Measurements from ENCODE around the gene EPOP.

Gene EPOP

GRCh38 chr17:38669520-38669919 is 5.2 kb downstream of the EPOP start:
- peaks cover 37% of the 10 kb centered on the region for H3K27me3 ChIP-seq (replicated peaks; ENCODE audit: control insufficient read depth, insufficient read depth, low read length)
- H3K4me1 ChIP-seq (ENCODE audit: control insufficient read depth, insufficient read depth, low read length) = no peaks in the 10 kb centered on the region
- H3K36me3 ChIP-seq (ENCODE audit: control insufficient read depth, insufficient read depth, low read length, severe bottlenecking) = no peaks in the 10 kb centered on the region
- no peak for DNase-seq (ENCODE audit: low read depth)
- no peak overlapping the region for H3K4me3 ChIP-seq (ENCODE audit: low read length)
- H3K9me3 ChIP-seq (ENCODE audit: control insufficient read depth, low read length) = no peaks in the 10 kb centered on the region
- no peak overlapping the region for H3K9ac ChIP-seq (ENCODE audit: low read length)

GRCh38 chr17:38667787-38668122 is 7.0 kb downstream of the EPOP start:
- H3K4me3 ChIP-seq (ENCODE audit: low read length) = no peak overlapping the region
- H3K27me3 ChIP-seq (replicated peaks; ENCODE audit: control insufficient read depth, insufficient read depth, low read length) = peaks cover 37% of the 10 kb centered on the region
- no peaks in the 10 kb centered on the region for H3K9me3 ChIP-seq (ENCODE audit: control insufficient read depth, low read length)
- no peaks in the 10 kb centered on the region for H3K4me1 ChIP-seq (ENCODE audit: control insufficient read depth, insufficient read depth, low read length)
- H3K9ac ChIP-seq (ENCODE audit: low read length) = no peak overlapping the region
- no peak for DNase-seq (ENCODE audit: low read depth)
- H3K36me3 ChIP-seq (ENCODE audit: control insufficient read depth, insufficient read depth, low read length, severe bottlenecking) = no peaks in the 10 kb centered on the region

GRCh38 chr17:38667099-38667786 is 7.5 kb downstream of the EPOP start:
- Histone ChIP-seq H3K9me3 (ENCODE audit: control insufficient read depth, low read length) (no peaks in the 10 kb centered on the region), H3K4me3 (ENCODE audit: low read length) (no peak overlapping the region), H3K9ac (ENCODE audit: low read length) (no peak overlapping the region), H3K4me1 (ENCODE audit: control insufficient read depth, insufficient read depth, low read length) (no peaks in the 10 kb centered on the region), H3K27me3 (replicated peaks; ENCODE audit: control insufficient read depth, insufficient read depth, low read length) (peaks cover 33% of the 10 kb centered on the region), H3K36me3 (ENCODE audit: control insufficient read depth, insufficient read depth, low read length, severe bottlenecking) (no peaks in the 10 kb centered on the region)
- peak; percentile 89 for DNase-seq (ENCODE audit: low read depth)

- no peak overlapping the region for H3K4me3 ChIP-seq (ENCODE audit: low read length)
- no peaks in the 10 kb centered on the region for H3K9me3 ChIP-seq (ENCODE audit: control insufficient read depth, low read length)
- peaks cover 18% of the 10 kb centered on the region for H3K27me3 ChIP-seq (replicated peaks; ENCODE audit: control insufficient read depth, insufficient read depth, low read length)
- no peaks in the 10 kb centered on the region for H3K36me3 ChIP-seq (ENCODE audit: control insufficient read depth, insufficient read depth, low read length, severe bottlenecking)
- no peak overlapping the region for H3K9ac ChIP-seq (ENCODE audit: low read length)
- no peak for DNase-seq (ENCODE audit: low read depth)
- H3K4me1 ChIP-seq (ENCODE audit: control insufficient read depth, insufficient read depth, low read length) = no peaks in the 10 kb centered on the region
These were observed 10.7 kb downstream of the EPOP start for GRCh38 chr17:38663964-38664644.

- Histone ChIP-seq H3K4me3 (ENCODE audit: low read length) (no peak overlapping the region), H3K36me3 (ENCODE audit: control insufficient read depth, insufficient read depth, low read length, severe bottlenecking) (no peaks in the 10 kb centered on the region), H3K9me3 (ENCODE audit: control insufficient read depth, low read length) (no peaks in the 10 kb centered on the region), H3K4me1 (ENCODE audit: control insufficient read depth, insufficient read depth, low read length) (no peaks in the 10 kb centered on the region), H3K27me3 (replicated peaks; ENCODE audit: control insufficient read depth, insufficient read depth, low read length) (peaks cover 18% of the 10 kb centered on the region), H3K9ac (ENCODE audit: low read length) (no peak overlapping the region)
- peak; percentile 73 for DNase-seq (ENCODE audit: low read depth)
These were observed 11.5 kb downstream of the EPOP start for GRCh38 chr17:38663125-38663751.

- H3K4me3 ChIP-seq (ENCODE audit: low read length) = no peak overlapping the region
- H3K9ac ChIP-seq (ENCODE audit: low read length) = no peak overlapping the region
- H3K27me3 ChIP-seq (replicated peaks; ENCODE audit: control insufficient read depth, insufficient read depth, low read length) = peaks cover 29% of the 10 kb centered on the region
- H3K36me3 ChIP-seq (ENCODE audit: control insufficient read depth, insufficient read depth, low read length, severe bottlenecking) = no peaks in the 10 kb centered on the region
- H3K9me3 ChIP-seq (ENCODE audit: control insufficient read depth, low read length) = no peaks in the 10 kb centered on the region
- no peaks in the 10 kb centered on the region for H3K4me1 ChIP-seq (ENCODE audit: control insufficient read depth, insufficient read depth, low read length)
- no peak for DNase-seq (ENCODE audit: low read depth)
These were observed 14.4 kb downstream of the EPOP start for GRCh38 chr17:38660097-38661025.

- no peak overlapping the region for H3K4me3 ChIP-seq (ENCODE audit: low read length)
- no peak for DNase-seq (ENCODE audit: low read depth)
- no peaks in the 10 kb centered on the region for H3K36me3 ChIP-seq (ENCODE audit: control insufficient read depth, insufficient read depth, low read length, severe bottlenecking)
- H3K9ac ChIP-seq (ENCODE audit: low read length) = no peak overlapping the region
- no peaks in the 10 kb centered on the region for H3K4me1 ChIP-seq (ENCODE audit: control insufficient read depth, insufficient read depth, low read length)
- no peaks in the 10 kb centered on the region for H3K9me3 ChIP-seq (ENCODE audit: control insufficient read depth, low read length)
- peaks cover 37% of the 10 kb centered on the region for H3K27me3 ChIP-seq (replicated peaks; ENCODE audit: control insufficient read depth, insufficient read depth, low read length)
These were observed 15.3 kb downstream of the EPOP start for GRCh38 chr17:38659415-38659814.

- Histone ChIP-seq H3K9ac (ENCODE audit: low read length) (no peak overlapping the region), H3K36me3 (ENCODE audit: control insufficient read depth, insufficient read depth, low read length, severe bottlenecking) (no peaks in the 10 kb centered on the region), H3K4me1 (ENCODE audit: control insufficient read depth, insufficient read depth, low read length) (no peaks in the 10 kb centered on the region), H3K9me3 (ENCODE audit: control insufficient read depth, low read length) (no peaks in the 10 kb centered on the region), H3K4me3 (ENCODE audit: low read length) (no peak overlapping the region), H3K27me3 (replicated peaks; ENCODE audit: control insufficient read depth, insufficient read depth, low read length) (peaks cover 43% of the 10 kb centered on the region)
- DNase-seq (ENCODE audit: low read depth) = no peak
These were observed 15.9 kb downstream of the EPOP start for GRCh38 chr17:38658741-38659345.

- no peak for DNase-seq (ENCODE audit: low read depth)
- H3K9me3 ChIP-seq (ENCODE audit: control insufficient read depth, low read length) = no peaks in the 10 kb centered on the region
- H3K4me3 ChIP-seq (ENCODE audit: low read length) = no peak overlapping the region
- peaks cover 51% of the 10 kb centered on the region for H3K27me3 ChIP-seq (replicated peaks; ENCODE audit: control insufficient read depth, insufficient read depth, low read length)
- H3K4me1 ChIP-seq (ENCODE audit: control insufficient read depth, insufficient read depth, low read length) = no peaks in the 10 kb centered on the region
- no peak overlapping the region for H3K9ac ChIP-seq (ENCODE audit: low read length)
- H3K36me3 ChIP-seq (ENCODE audit: control insufficient read depth, insufficient read depth, low read length, severe bottlenecking) = no peaks in the 10 kb centered on the region
These were observed 16.7 kb downstream of the EPOP start for GRCh38 chr17:38657824-38658740.
